ENCODE results near the gene SLC30A3.
A peak's percentile ranks its signal among the peaks of the same experiment; 100 is the strongest.

The SLC30A3 gene

GRCh38 chr2:27307287-27307544, 44.4 kb upstream of the SLC30A3 start:
- Histone ChIP-seq H3K4me2 (ENCODE audit: low read length) (no peak overlapping the region), H3K9ac (ENCODE audit: low read length) (no peak overlapping the region), H2BK15ac (replicated peaks; ENCODE audit: low read depth) (no peak overlapping the region), H3K4me3 (ENCODE audit: low read length) (no peak overlapping the region), H2BK5ac (ENCODE audit: low read length) (no peak overlapping the region), H3K27me3 (ENCODE audit: insufficient read depth, low read length, poor library complexity) (peaks cover 21% of the 10 kb centered on the region), H2BK120ac (ENCODE audit: low read depth, low read length) (no peak overlapping the region), H3K4ac (ENCODE audit: low read depth, low read length) (no peak overlapping the region), H4K5ac (ENCODE audit: low read length) (no peak overlapping the region), H3K56ac (ENCODE audit: low read length) (no peak overlapping the region), H3K18ac (ENCODE audit: low read length) (no peak overlapping the region), H3K27ac (ENCODE audit: low read depth, low read length) (no peak overlapping the region), H3K79me1 (ENCODE audit: low read length) (no peaks in the 10 kb centered on the region), H3K23ac (ENCODE audit: low read length) (peak overlapping the region; percentile 24), H3K36me3 (ENCODE audit: control insufficient read depth, insufficient read depth, low read length) (no peaks in the 10 kb centered on the region), H4K8ac (ENCODE audit: low read depth, low read length) (no peak overlapping the region), H2AK5ac (ENCODE audit: low read length) (no peak overlapping the region), H3K79me2 (ENCODE audit: control insufficient read depth, insufficient read depth, low read length) (no peaks in the 10 kb centered on the region), H3K4me1 (ENCODE audit: control insufficient read depth, low read depth, low read length) (no peaks in the 10 kb centered on the region)
- no peak for DNase-seq
- WGBS (ENCODE audit: extremely low coverage, insufficient coverage, low lambda C conversion rate), result no CpG with 5 or more reads among the region's 14 CpGs

GRCh38 chr2:27306573-27307286, 43.9 kb upstream of the SLC30A3 start:
- Histone ChIP-seq H3K79me2 (ENCODE audit: control insufficient read depth, insufficient read depth, low read length) (no peaks in the 10 kb centered on the region), H2BK15ac (replicated peaks; ENCODE audit: low read depth) (no peak overlapping the region), H3K27ac (ENCODE audit: low read depth, low read length) (no peak overlapping the region), H3K56ac (ENCODE audit: low read length) (no peak overlapping the region), H3K23ac (ENCODE audit: low read length) (peak overlapping the region; percentile 24), H2BK5ac (ENCODE audit: low read length) (no peak overlapping the region), H3K9ac (ENCODE audit: low read length) (no peak overlapping the region), H3K27me3 (ENCODE audit: insufficient read depth, low read length, poor library complexity) (peaks cover 21% of the 10 kb centered on the region), H3K36me3 (ENCODE audit: control insufficient read depth, insufficient read depth, low read length) (no peaks in the 10 kb centered on the region), H3K4me3 (ENCODE audit: low read length) (no peak overlapping the region), H3K4me2 (ENCODE audit: low read length) (no peak overlapping the region), H3K4ac (ENCODE audit: low read depth, low read length) (no peak overlapping the region), H3K79me1 (ENCODE audit: low read length) (no peaks in the 10 kb centered on the region), H3K4me1 (ENCODE audit: control insufficient read depth, low read depth, low read length) (no peaks in the 10 kb centered on the region), H4K8ac (ENCODE audit: low read depth, low read length) (no peak overlapping the region), H3K18ac (ENCODE audit: low read length) (no peak overlapping the region), H4K5ac (ENCODE audit: low read length) (no peak overlapping the region), H2BK120ac (ENCODE audit: low read depth, low read length) (no peak overlapping the region), H2AK5ac (ENCODE audit: low read length) (no peak overlapping the region)
- DNase-seq, result no peak
- WGBS (ENCODE audit: extremely low coverage, insufficient coverage, low lambda C conversion rate), result no CpG with 5 or more reads among the region's 51 CpGs

- Histone ChIP-seq H3K27ac (ENCODE audit: low read depth, low read length) (no peak overlapping the region), H3K56ac (ENCODE audit: low read length) (no peak overlapping the region), H3K9ac (ENCODE audit: low read length) (no peak overlapping the region), H3K23ac (ENCODE audit: low read length) (no peak overlapping the region), H3K4ac (ENCODE audit: low read depth, low read length) (no peak overlapping the region), H2BK5ac (ENCODE audit: low read length) (no peak overlapping the region), H4K8ac (ENCODE audit: low read depth, low read length) (no peak overlapping the region), H3K79me2 (ENCODE audit: control insufficient read depth, insufficient read depth, low read length) (no peaks in the 10 kb centered on the region), H2BK15ac (replicated peaks; ENCODE audit: low read depth) (no peak overlapping the region), H3K79me1 (ENCODE audit: low read length) (no peaks in the 10 kb centered on the region), H3K27me3 (ENCODE audit: insufficient read depth, low read length, poor library complexity) (peaks cover 21% of the 10 kb centered on the region), H3K4me1 (ENCODE audit: control insufficient read depth, low read depth, low read length) (no peaks in the 10 kb centered on the region), H2BK120ac (ENCODE audit: low read depth, low read length) (no peak overlapping the region), H2AK5ac (ENCODE audit: low read length) (no peak overlapping the region), H3K4me2 (ENCODE audit: low read length) (no peak overlapping the region), H4K5ac (ENCODE audit: low read length) (no peak overlapping the region), H3K36me3 (ENCODE audit: control insufficient read depth, insufficient read depth, low read length) (no peaks in the 10 kb centered on the region), H3K18ac (ENCODE audit: low read length) (no peak overlapping the region), H3K4me3 (ENCODE audit: low read length) (no peak overlapping the region)
- DNase-seq, result no peak
- WGBS (ENCODE audit: extremely low coverage, insufficient coverage, low lambda C conversion rate), result no CpG with 5 or more reads among the region's 26 CpGs
Observed at GRCh38 chr2:27306136-27306535, 43.3 kb upstream of the SLC30A3 start.

- DNase-seq, result no peak
- H3K23ac ChIP-seq (ENCODE audit: low read length), result no peak overlapping the region
- WGBS (ENCODE audit: extremely low coverage, insufficient coverage, low lambda C conversion rate), result no CpG with 5 or more reads among the region's 16 CpGs
- H3K18ac ChIP-seq (ENCODE audit: low read length), result no peak overlapping the region
- H4K5ac ChIP-seq (ENCODE audit: low read length), result no peak overlapping the region
- no peak overlapping the region for H2BK5ac ChIP-seq (ENCODE audit: low read length)
- no peak overlapping the region for H3K4me2 ChIP-seq (ENCODE audit: low read length)
- H3K4me3 ChIP-seq (ENCODE audit: low read length), result no peak overlapping the region
- H3K9ac ChIP-seq (ENCODE audit: low read length), result no peak overlapping the region
- no peak overlapping the region for H2AK5ac ChIP-seq (ENCODE audit: low read length)
- no peak overlapping the region for H3K27ac ChIP-seq (ENCODE audit: low read depth, low read length)
- H3K79me2 ChIP-seq (ENCODE audit: control insufficient read depth, insufficient read depth, low read length), result no peaks in the 10 kb centered on the region
- no peak overlapping the region for H4K8ac ChIP-seq (ENCODE audit: low read depth, low read length)
- no peaks in the 10 kb centered on the region for H3K4me1 ChIP-seq (ENCODE audit: control insufficient read depth, low read depth, low read length)
- no peak overlapping the region for H2BK15ac ChIP-seq (replicated peaks; ENCODE audit: low read depth)
- no peaks in the 10 kb centered on the region for H3K36me3 ChIP-seq (ENCODE audit: control insufficient read depth, insufficient read depth, low read length)
- peaks cover 21% of the 10 kb centered on the region for H3K27me3 ChIP-seq (ENCODE audit: insufficient read depth, low read length, poor library complexity)
- no peak overlapping the region for H2BK120ac ChIP-seq (ENCODE audit: low read depth, low read length)
- H3K4ac ChIP-seq (ENCODE audit: low read depth, low read length), result no peak overlapping the region
- H3K56ac ChIP-seq (ENCODE audit: low read length), result no peak overlapping the region
- H3K79me1 ChIP-seq (ENCODE audit: low read length), result no peaks in the 10 kb centered on the region
Observed at GRCh38 chr2:27305516-27305915, 42.7 kb upstream of the SLC30A3 start.

- no peak overlapping the region for H2BK5ac ChIP-seq (ENCODE audit: low read length)
- H3K36me3 ChIP-seq (ENCODE audit: control insufficient read depth, insufficient read depth, low read length), result no peaks in the 10 kb centered on the region
- peaks cover 21% of the 10 kb centered on the region for H3K27me3 ChIP-seq (ENCODE audit: insufficient read depth, low read length, poor library complexity)
- H2BK15ac ChIP-seq (replicated peaks; ENCODE audit: low read depth), result no peak overlapping the region
- no peaks in the 10 kb centered on the region for H3K4me1 ChIP-seq (ENCODE audit: control insufficient read depth, low read depth, low read length)
- H4K5ac ChIP-seq (ENCODE audit: low read length), result no peak overlapping the region
- H3K79me1 ChIP-seq (ENCODE audit: low read length), result no peaks in the 10 kb centered on the region
- H2BK120ac ChIP-seq (ENCODE audit: low read depth, low read length), result no peak overlapping the region
- no peak overlapping the region for H2AK5ac ChIP-seq (ENCODE audit: low read length)
- no peak overlapping the region for H3K56ac ChIP-seq (ENCODE audit: low read length)
- H3K4me2 ChIP-seq (ENCODE audit: low read length), result no peak overlapping the region
- no peak overlapping the region for H3K4ac ChIP-seq (ENCODE audit: low read depth, low read length)
- H3K23ac ChIP-seq (ENCODE audit: low read length), result no peak overlapping the region
- WGBS (ENCODE audit: extremely low coverage, insufficient coverage, low lambda C conversion rate), result no CpG with 5 or more reads among the region's 13 CpGs
- H3K4me3 ChIP-seq (ENCODE audit: low read length), result no peak overlapping the region
- no peak overlapping the region for H4K8ac ChIP-seq (ENCODE audit: low read depth, low read length)
- H3K18ac ChIP-seq (ENCODE audit: low read length), result no peak overlapping the region
- no peak overlapping the region for H3K9ac ChIP-seq (ENCODE audit: low read length)
- no peak for DNase-seq
- H3K79me2 ChIP-seq (ENCODE audit: control insufficient read depth, insufficient read depth, low read length), result no peaks in the 10 kb centered on the region
- no peak overlapping the region for H3K27ac ChIP-seq (ENCODE audit: low read depth, low read length)
Observed at GRCh38 chr2:27304488-27305240, 41.8 kb upstream of the SLC30A3 start.

Data from mesendoderm (in vitro differentiated cells).